Skin of body (tissue), 2 donors: Measurements from ENCODE around the gene SLC9A3. TPM values are rescaled to one million over a fixed set of nuclear protein-coding genes. Genes with fewer than 3 reads are reported as not detected.
"Not testable (repeated sequence)": the region's sequence is repeated elsewhere in the genome, so short reads cannot be mapped to it uniquely, and the experiment has no call there.

Source experiments
- DNase-seq: peaks from one replicate; lab custom pipeline; 2025; lab: John Stamatoyannopoulos, UW
- total RNA-seq: library from RNA; depleted of rRNA; stranded (reverse); fragments of >200 nt; gene quantifications from one replicate; pipeline ENCODE4 v1.2.3, GENCODE V29; 2014

SLC9A3 gene
- total RNA-seq, 1 donor from 2014 or later: 1.5 TPM

DNA sequence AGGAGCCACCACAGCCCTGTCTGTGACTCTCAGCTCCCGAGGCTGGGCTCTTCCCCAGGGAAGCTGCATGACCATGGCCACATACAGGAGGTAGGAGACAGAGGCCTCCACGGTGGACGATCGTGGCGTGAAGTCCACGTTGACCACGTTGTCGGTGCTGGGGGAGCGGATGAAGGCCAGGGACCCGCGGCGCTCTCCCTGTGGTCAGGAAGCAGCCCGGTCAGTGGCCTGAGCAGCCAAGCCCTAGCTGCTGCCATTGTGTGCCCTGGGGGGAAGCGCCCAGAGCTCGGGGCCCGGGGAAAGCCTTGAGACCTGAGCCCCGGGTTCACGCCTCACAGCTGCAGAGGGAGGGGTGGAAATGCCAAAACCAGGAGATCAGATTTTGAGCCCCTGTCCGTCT, 47.0 kb downstream of the SLC9A3 start:
- no peak for DNase-seq

DNA sequence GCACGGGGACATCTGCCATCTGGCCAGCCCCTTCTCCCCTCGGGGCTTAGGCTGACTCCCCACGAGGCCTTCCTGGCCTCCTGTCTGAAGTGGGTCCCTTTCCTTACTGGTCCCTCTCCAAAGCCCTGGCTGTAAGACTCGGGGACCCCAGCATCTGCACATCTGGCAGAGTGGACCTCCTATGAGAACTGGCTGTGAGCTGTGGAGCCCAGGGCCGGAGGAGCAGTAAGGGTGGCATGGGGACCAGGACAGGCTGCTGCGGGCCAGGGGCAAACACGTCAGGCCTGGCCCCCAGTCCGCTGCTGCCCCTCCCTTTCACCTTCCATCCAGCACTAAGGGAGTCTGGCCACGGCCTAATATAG, 47.5 kb downstream of the SLC9A3 start:
- DNase-seq: no peak

DNA sequence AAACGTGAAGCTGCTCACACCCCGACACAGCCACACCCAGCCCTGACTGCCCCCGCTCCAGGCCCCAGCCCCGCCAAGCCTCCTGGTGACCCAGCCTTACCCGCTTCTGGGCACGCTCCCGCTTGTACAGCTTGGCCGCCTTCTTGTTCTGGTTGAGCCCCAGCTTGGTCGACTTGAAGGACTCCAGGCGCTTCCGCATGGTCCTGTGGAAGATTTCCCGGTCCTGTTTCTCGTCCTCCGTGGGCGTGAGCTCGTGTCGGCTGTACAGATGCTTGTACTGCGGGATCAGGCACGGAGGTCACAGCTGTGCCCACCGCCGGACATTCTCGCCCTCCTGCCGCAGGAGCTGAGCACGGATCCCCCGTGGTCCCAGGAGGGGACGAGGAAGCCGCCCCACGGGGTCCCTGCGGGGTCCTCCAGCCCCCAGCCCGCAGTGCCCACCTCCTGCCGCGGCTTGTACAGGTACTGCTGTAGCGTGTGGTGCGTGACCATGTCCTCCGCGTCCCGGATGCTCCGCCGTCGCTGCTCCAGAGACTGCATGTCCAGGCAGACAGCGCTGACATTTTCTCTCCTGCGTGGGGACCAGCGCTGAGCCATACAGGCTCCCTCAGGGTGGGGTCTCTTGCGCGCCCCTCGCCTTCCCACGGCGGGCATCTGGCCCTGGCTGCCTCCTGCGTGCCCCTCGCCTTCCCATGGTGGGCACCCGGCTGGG, 48.0 kb downstream of the SLC9A3 start:
- no peak for DNase-seq

DNA sequence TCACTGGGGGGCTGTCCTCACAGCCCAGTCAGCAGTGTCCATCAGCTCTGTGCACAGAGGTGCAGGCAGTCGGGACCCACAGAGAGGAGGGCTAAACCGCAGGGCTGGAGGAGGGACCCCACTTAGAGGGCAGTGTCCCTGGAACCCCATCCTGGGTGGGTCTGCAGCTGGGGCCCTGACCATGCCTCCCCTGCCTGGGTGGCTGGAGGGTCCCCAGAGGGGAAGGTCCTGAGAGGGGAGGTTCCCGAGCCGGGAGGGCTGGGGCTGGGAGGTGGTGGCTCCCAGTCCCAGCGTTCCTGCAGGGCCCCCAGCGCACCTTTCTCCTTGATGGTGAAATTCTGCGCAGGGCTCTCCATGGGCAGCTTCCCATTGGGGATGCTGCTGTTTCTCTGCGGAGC, 48.5 kb downstream of the SLC9A3 start:
- no peak for DNase-seq

DNA sequence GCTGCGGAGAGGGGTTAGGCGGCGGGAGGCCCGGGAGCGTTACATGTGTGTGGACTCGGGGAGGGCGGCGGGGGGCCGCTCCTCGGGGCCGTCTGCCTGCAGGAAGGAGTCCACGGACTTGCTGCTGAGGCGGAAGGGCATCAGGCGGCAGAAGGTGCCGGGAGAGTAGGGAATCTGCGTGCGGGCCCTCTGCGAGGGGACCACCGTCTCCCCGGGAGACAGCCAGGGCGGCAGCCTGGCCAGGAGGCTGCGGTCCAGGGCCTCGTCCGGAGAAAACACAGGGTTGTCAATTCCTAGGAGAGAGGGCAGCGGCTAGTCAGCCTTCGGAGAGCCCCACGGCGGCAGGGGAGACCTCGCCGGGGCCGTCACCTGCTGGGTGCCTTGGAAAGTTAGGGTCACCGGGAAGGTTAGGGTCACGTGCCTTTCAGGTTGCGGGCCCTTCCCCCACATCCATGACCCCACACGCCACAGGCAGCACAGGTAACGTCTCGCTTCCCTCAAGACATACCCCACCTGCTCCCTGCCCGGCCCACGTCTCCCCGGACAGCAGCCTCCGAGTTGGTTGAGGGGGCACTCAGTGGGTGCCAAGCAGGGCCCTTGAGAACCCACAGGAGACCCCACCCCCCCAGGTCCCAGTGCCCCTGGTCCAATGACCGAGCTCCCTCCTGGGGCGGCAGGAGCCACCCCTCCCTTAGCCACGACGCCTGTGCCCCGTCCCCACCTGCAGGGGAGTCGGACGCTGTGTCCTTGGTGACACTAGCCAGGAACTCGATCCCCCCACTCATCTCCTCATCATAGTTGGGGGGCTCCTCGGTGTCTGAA, 49.2 kb downstream of the SLC9A3 start:
- no peak for DNase-seq

DNA sequence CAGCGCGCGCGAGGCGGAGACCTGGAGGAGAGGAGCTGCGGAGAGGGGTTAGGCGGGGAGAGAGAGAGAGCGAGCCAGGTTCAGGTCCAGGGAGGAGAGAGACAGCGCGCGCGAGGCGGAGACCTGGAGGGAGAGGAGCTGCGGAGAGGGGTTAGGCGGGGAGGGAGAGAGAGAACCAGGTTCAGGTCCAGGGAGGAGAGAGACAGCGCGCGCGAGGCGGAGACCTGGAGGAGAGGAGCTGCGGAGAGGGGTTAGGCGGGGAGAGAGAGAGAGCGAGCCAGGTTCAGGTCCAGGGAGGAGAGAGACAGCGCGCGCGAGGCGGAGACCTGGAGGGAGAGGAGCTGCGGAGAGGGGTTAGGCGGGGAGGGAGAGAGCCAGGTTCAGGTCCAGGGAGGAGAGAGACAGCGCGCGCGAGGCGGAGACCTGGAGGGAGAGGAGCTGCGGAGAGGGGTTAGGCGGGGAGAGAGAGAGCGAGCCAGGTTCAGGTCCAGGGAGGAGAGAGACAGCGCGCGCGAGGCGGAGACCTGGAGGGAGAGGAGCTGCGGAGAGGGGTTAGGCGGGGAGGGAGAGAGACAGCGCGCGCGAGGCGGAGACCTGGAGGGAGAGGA, 49.9 kb downstream of the SLC9A3 start:
- DNase-seq: not testable (repeated sequence)

DNA sequence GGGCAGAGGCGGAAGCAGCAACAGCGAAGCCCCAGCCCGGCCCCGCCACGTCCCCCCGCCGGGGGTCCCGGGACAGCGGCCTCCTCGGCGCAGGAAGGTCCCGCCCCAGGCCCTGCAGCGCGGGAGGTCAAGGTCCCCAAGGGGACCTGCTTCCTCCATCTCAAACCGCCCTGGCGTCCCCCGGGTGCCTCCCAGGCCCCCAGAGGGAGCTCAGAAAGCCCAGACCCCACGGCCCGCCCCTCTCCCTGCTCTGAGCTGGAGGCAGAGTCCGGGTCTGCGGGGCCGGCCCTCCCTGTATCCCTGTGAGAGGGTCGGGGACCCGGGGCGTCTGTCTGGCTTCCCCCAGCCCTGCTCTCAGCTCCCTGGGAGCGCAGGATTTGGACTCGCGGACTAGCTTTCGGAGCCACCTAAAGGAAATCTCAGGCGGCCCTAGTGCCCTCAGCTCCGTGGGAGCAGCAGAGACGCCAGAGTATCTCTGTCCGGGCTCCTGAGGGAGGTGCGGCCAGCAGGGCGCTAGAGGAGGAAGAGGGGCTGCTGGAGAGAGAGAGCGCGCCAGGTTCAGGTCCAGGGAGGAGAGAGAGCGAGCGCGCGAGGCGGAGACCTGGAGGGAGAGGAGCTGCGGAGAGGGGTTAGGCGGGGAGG, 50.6 kb downstream of the SLC9A3 start:
- no peak for DNase-seq

DNA sequence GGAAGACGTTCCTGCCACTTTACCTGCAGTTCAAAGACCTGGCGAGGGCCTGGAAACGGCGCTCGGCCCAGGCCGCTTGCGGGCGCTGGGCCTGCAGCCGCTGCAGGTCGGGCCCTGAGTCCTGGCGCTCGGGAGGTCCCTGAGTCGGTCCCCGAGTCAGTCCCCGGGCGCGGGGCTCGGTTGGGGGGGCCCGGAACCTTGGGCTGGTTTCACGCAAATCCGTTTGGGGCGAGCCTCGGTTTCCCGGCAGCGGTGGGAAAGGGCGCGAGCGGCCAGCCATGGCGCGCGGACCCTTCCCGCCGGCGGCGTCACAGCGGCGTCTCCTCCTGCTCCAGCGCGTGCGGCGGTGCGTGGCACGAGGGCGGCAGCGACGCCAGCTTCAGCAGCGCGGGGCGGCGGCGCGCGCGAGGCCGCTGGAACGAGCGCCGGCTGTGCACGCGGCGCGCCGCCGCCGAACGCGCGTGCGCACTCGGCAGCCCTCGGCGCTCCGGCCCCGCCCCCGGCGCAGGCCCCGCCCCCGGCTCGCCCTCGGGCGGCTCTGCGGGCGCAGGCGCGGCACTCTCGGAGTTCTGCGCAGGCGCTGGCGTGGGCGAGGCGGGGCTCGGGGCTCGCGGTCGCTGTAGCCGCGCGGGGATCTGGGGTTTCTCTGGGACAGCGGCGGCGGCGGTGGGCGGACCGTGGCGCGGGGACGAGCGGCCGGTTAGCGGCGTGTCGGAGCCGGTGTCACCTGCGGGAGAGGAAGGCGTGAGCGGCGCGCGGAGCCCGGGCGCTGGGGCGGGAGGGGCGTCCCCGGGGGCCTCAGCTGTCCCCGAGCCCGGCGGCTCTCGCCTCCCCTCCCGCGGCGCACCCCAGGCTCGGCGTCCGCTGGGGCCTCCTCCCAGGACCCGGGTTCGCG, 51.3 kb downstream of the SLC9A3 start:
- DNase-seq: peak; percentile 75

DNA sequence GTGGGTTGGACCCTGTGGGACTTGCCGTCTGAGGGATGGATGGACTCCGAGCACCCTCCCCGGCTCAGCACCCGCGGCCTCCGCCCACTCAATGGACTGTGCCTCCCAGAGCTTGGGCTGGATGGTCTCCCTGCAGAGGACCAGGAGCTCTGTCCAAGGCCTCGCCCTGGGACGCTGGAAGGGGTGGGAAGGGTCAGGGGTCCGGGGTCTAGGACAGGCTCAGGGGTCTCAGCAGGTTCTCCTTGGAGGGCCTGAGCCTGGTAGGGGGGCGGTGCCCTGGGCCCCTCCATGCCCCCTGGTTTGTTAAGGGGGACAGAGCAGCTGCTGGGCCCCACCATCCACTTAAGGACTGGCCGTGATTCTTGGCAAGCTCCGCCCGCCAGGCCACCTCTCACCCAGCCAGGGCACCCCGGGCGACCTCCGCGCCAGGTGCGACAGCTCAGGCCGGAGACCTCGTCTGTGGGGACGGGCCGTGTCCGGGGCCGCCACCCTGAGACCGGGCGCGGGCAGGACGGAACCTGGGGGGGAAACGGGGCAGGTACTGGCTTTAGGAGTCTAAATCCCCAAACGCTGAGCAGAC, 52.1 kb downstream of the SLC9A3 start:
- no peak for DNase-seq

DNA sequence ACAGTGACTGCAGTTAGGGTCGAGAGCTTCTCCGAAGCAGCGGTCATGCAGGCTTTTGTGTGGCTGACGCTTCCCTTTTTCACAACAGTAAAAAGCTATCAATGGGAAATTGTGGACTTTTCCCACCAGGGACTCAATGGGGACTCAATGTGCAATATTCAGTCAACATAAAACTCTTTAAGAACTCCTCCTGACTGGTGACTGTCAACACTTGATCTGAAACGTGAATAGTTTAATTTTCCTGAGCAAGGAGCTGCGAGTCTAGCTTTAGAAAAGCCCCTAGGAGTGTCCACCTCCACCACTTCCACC, 52.5 kb downstream of the SLC9A3 start:
- DNase-seq: no peak

DNA sequence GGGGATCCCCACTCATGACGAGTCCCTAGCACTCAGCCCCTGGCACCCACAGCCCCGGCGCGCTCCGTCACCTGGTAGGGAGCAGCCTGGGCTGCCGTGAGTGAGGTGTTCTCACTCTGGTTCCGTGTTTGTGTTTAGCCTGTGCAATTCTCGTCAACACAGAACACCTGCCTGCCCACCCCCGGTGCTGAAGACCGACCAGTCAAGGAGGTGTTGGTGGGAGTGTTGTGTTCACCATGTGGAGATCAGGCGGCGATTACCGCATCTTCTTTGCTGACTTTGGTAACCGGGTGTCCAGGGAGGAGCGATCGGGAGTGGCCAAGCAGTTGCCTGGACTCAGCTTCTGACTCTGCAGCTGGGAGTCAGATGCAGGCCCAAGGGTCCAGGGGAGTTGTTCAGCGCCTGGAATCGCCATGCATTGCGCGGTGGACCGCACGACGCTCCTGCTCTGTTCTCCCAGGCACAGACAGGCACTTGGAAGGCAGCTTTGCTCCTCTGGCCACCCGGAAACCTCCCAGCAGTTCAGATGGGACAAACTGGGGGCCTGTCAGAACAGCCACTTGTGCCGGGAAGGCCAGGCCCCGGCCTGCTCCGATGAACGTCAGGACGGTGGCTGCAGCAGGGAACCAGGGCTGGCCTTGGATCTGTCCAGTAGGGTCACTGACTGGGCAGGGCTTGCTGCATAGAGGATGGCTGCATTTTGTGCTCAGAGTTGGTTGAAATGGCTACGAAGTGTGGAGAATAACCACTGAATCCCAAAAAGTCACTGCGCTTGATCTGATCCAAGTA, 53.1 kb downstream of the SLC9A3 start:
- DNase-seq: no peak

DNA sequence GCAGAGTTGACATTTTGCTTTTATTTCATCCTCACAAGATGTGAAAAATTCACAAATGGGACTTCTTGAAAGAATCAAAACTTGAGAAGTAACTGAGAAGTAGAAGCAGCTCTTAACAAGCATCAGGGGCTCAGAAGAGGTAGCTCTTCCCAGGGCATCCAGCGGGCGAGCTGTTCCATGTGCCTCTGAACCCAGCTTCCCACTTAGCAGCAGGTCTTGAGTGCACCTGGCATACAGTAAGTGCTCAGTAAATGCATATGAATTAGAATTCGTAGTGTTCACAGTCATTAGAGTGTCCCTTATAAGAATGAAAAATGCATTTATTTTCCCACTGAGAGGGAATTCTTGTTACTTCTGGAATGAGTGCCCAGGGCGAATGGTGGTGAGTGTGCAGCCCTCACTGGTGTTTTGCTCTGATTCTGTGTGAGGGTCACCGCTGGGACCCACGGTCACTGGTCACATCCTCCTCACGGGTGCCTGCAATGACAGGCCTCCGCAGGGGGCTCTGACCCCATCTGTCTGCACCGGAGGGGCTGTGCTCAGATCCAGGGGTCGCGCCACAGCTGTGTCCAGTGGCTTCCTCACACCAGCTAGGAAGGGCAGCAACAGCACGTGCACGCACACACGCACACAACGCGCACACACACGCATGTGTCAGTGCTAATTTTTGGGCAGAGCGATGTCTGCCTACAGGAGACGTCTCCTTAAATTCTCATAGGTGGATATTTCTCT, 54.3 kb downstream of the SLC9A3 start:
- DNase-seq: no peak

DNA sequence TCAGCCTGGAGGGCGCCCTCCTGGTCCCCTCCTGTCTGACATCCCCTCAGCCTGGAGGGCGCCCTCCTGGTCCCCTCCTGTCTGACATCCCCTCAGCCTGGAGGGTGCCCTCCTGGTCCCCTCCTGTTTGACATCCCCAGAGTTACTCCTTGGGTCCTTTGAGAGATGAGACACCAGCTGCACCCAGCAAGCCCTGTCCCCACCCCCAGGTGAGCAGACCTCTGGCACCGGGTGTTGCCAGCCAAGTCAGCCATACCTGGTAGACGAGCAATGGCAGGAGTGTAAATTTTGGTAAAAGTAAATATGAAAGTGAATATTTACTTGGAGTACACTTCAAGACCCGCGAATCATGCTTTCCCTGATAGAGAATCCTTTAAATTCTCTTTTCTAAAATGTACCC, 55.8 kb downstream of the SLC9A3 start:
- no peak for DNase-seq

DNA sequence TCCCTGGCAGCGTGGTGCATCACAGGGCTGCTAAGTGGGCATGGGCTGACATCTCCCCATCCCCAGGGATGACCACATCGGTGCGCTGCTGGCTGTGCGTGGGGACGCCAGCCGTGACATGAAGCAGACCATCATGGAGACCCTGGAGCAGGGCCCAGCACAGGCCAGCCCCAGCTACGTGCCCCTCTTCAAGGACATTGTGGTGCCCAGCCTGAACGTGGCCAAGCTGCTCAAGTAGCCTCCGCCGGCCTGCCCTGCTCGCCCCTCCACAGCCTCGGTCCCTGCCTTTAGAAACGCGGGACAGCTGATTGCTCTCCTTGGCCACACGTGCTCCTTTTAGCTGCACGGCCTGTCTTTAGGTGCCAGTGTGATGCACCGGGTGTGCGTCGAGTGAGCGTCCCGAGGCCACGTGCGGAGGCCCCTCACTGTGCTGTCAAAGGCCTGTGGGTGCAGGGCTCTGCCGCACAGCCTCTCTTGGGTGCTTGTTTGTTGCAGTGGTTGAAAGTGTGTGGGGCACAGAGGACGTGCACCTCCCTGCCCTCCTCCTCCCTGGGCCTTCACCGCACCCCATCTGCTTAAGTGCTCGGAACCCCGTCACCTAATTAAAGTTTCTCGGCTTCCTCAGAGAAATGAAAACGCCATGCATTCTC, 57.5 kb downstream of the SLC9A3 start:
- DNase-seq: no peak

DNA sequence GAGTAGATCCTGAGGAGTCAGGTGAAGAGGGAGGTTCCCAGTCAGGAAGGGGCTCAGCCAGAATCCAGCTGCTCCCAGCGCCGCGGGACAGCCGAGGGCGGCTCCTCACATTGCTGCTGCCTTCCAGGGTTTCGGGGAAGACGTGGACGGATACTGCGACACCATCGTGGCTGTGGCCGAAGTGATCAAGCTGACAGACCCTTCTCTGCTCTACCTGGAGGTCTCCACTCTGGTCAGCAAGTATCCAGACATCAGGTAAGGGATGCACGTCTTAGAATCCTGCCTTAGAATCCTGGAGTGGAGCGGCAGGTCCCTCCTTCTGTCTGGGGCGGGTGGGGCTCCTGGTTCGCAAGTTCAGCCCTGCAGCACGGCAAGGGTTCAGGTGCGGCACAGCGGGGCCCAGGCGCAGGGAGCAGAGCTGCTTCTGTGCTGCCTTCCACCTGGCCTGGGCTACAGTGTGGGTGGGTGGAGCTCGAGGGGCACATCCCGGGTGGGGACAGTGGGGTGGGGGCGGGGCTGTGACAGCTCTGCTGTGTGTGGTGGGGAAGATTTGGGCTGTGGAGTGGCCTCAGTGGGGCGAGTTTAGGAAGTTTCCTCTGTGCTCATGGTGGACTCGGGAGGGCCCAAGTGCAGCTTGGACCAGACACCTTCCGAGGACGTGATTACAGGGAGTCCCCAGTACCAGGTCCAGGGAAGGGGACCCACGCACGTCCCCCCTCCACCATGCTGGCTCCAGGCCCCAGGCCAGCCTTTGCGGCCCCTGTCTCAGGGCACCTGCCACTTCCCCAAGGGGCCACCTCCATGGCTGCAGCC, 58.5 kb downstream of the SLC9A3 start:
- no peak for DNase-seq

DNA sequence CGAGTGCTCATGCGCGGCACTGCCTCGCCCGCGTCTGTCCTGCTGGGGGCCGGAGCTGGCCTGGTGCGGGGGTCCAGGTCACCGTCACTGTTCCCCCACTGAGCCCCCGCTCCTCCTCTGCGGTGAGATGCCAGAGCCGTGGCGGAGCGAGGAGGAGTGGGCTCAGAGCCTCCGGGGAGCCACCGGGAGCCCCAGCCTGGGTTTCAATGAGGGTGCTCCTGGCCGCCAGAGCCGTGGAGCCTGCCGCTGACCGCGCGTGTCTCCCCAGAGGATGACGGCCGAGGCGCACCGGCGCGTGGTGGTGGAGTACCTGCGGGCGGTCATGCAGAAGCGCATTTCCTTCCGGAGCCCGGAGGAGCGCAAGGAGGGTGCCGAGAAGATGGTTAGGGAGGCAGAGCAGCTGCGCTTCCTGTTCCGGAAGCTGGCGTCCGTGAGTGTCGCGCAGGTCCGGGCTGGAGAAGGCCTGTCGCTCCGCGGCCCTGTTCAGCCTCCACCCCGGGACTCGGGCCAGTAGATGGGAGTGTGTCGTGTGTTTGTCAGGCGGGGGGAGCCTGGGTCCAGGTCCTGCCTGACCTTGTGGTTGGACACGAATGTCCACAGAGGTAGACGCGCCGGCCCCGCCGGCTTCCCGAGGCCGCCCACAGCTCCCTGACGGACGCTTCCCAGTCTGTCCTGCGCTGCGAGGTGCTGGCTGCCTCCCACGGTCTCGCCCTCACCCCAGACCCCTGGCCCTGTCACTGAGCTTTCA, 59.2 kb downstream of the SLC9A3 start:
- no peak for DNase-seq

DNA sequence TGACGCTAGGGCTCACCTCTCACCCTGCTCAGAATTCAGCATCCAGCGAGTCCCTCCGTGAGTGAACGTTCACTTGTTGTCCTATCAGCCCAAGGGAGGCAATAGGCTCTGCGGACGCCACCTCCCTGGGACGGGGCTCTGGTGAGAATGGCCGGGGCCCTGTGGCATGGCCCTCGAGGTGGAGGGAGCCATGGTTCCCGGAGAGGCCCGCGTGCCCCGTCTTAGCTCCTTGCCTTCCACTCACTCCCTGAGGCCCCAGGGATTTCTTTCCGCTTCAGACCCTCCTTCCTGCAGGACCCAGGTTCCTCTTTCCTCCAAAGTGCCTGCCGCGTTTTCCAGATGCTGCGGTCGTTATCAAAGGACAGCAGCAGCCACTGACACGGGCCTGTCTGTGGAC, 59.8 kb downstream of the SLC9A3 start:
- DNase-seq: no peak
